Urinary bladder (tissue), 4 donors: ENCODE data around the gene MTMR12. TPM values are rescaled to one million over a fixed set of nuclear protein-coding genes. Genes with fewer than 3 reads are reported as not detected.
"Not testable (repeated sequence)": the region's sequence is repeated elsewhere in the genome, so short reads cannot be mapped to it uniquely, and the experiment has no call there.

Experiments used
- DNase-seq: peaks from one replicate; pipeline ENCODE4 v3.0.0-alpha.2; 2015; ENCODE audit errors: extremely low spot score
- H3K27ac ChIP-seq: one replicate; pipeline ENCODE4 v1.5.1; 2013; ENCODE audit warnings: low read depth, mild to moderate bottlenecking, moderate library complexity
- H3K36me3 ChIP-seq: one replicate; pipeline ENCODE4 v1.6.1; 2013; ENCODE audit warnings: mild to moderate bottlenecking, moderate library complexity; ENCODE audit not compliant: insufficient read depth
- H3K4me1 ChIP-seq: one replicate; pipeline ENCODE4 v1.6.1; 2013; ENCODE audit warnings: mild to moderate bottlenecking, moderate library complexity; ENCODE audit not compliant: insufficient read depth
- H3K4me3 ChIP-seq: one replicate; pipeline ENCODE4 v1.5.1; 2013; ENCODE audit warnings: low read depth, low read length
- WGBS: extraction: QIAGEN DNeasy Blood & Tissue Kit; methylation state at CpG from one replicate; pipeline ENCODE4 v1.1.7; 2013; 5-methylcytosine and 5-hydroxymethylcytosine counted together
- polyA plus RNA-seq: library from polyadenylated mRNA; stranded (reverse); fragments of 200-250 nt; gene quantifications from one replicate; pipeline ENCODE4 v1.2.3, GENCODE V29; 2013
- total RNA-seq: library from RNA; depleted of rRNA; stranded (reverse); fragments of >200 nt; gene quantifications from one replicate; pipeline ENCODE4 v1.2.3, GENCODE V29; 2014
- donor health status: healthy with polysubstance abuse.
- donor health status: healthy.

Gene MTMR12
- total and polyA plus RNA-seq, 2 donors = 24.8 to 32.6 TPM

DNA sequence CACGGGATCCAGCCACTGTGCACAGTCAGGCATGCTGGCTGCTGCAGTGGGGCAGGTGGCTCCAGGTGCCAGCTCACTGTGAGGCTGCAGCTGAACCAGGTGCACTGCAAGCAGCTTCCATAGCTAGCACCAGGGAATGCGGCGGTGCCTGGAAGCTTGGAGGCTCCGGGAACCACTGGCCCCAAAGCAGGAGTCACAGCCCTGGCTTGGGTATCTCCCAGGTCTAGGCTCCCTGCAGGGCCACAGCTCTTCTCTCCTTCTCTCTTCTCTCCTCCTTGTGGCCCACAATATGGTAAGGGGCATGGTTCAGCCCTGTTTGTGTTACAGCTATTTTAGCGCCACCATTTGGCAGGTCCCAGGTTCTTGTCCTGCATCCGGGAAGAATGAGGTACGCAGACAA is 6.7 kb upstream of the MTMR12 start:
- Histone ChIP-seq H3K36me3 (no peaks in the 10 kb centered on the region), H3K27ac (no peak overlapping the region), H3K4me3 (no peak overlapping the region), H3K4me1 (no peaks in the 10 kb centered on the region)
- 69% methylated on average over 7 of the region's 7 CpGs for WGBS
- DNase-seq = no peak

DNA sequence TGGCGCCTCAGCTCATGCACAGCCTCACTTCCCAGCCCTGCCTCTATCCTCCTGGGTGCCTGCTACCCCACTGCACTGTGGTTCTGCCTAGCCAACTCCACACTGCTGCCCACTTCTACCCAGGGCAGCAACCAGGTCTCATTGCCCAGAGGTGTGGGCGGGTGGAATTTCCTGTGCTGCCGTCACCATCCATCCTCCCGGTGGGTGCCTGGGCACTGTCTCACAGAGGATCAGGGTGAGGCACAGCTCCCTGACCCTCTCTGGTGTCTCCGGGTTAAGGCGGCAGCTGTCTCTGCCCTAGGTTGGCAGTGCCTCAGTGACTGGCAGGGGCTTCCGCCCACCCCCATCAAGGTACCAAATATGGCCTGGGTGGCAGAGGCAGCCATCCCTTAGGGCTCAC is 4.3 kb upstream of the MTMR12 start:
- no peak overlapping the region for H3K4me3 ChIP-seq
- WGBS = 85% methylated on average over 7 of the region's 7 CpGs
- no peaks in the 10 kb centered on the region for H3K36me3 ChIP-seq
- H3K4me1 ChIP-seq = no peaks in the 10 kb centered on the region
- no peak overlapping the region for H3K27ac ChIP-seq
- DNase-seq = no peak

DNA sequence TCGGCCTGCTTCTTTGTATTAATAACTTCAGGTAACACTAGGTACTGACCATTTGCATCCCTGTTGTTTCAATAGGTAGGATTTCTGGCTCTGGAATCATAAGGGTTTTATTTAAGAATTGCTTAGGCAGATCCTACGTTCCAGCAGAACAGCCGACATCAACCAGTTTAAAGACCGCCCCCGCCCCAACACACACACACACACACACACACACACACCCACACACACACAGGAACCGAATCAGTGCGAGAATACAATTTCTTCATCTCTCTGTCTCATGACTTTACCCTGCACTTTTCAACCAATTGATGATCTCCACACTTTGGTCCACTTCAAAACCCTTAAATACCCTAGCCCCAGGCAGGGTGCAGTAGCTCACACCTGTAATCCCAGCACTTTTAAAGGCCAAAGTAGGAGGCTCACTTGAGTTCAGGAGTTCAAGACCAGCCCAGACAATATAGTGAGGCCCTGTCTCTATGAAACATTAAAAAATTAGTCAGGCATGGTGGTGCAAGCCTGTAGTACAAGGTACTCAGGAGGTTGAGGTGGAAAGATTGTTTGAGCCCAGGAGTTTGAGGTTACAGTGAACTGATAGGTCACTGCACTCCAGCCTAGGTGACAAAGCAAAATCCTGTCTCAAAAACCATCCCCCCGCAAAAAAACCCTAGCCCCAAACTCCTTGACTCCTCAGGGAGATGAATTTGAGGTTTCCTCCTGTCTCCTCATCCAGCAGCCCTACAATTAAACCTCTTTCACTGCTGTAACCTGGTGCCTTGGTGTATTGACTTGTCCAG is 2.7 kb upstream of the MTMR12 start:
- no peak overlapping the region for H3K4me3 ChIP-seq
- WGBS = 82% methylated on average over 8 of the region's 8 CpGs
- no peak for DNase-seq
- H3K27ac ChIP-seq = no peak overlapping the region
- no peaks in the 10 kb centered on the region for H3K36me3 ChIP-seq
- H3K4me1 ChIP-seq = peaks cover 2% of the 10 kb centered on the region

DNA sequence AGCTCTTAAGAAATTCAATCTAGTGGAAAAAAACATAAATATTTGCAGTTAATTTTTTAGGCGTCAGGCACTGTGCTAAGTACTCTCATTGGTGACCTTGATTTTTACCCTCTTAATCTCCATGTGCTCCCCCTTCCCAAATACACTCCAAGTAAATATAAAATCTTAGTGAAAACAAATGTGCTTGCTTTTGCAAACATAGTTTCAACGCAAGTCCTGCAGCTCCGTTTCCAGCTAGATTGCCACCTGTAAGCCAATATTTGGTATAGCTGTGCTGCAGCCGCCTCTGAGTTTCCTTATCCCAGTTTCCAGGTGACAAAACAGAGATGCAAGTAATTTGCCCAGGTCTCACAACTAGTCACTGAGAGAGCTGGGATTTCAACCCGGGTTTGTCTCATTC is 1.9 kb upstream of the MTMR12 start:
- DNase-seq = no peak
- Histone ChIP-seq H3K4me3 (no peak overlapping the region), H3K36me3 (no peaks in the 10 kb centered on the region), H3K27ac (no peak overlapping the region), H3K4me1 (peaks cover 2% of the 10 kb centered on the region)
- WGBS = 78% methylated on average over 5 of the region's 5 CpGs

DNA sequence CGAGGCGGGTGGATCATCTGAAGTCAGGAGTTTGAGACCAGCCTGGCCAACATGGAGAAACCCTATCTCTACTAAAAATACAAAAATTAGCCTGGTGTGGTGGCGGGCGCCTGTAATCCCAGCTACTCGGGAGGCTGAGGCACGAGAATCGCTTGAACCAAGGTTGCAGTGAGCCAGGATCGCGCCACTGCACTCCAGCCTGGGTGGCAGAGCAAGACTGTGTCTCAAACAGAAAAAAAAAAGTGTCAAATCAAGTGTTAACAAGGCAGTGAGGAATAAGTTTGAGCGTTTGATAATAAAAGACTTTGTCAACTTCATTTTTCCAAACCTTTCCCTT is 1.4 kb upstream of the MTMR12 start:
- H3K36me3 ChIP-seq, H3K4me1 ChIP-seq, H3K4me3 ChIP-seq, H3K27ac ChIP-seq, DNase-seq: not testable (repeated sequence)
- WGBS = 85% methylated on average over 10 of the region's 10 CpGs

DNA sequence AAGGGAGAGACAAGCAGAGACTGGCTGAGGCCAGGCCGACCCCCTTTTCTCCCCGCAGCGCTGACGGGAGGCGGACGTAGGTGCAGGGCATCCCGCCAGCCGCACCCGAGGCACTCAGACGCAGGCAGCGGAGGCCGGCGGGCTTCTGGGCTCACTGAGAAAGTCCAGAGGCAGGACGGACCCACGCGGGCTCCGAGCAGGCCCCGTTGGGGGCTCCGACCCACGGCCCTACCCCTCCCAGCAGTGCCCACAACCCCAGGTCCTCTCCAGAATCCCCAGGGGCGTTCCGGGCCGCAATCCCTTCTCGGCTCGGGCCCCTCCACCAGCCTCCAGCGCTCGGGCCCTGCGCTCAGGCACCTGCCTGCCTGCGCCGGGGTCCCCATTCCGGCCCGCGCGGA is 543 bp downstream of the MTMR12 start:
- under 1% methylated on average over 34 of the region's 34 CpGs for WGBS

DNA sequence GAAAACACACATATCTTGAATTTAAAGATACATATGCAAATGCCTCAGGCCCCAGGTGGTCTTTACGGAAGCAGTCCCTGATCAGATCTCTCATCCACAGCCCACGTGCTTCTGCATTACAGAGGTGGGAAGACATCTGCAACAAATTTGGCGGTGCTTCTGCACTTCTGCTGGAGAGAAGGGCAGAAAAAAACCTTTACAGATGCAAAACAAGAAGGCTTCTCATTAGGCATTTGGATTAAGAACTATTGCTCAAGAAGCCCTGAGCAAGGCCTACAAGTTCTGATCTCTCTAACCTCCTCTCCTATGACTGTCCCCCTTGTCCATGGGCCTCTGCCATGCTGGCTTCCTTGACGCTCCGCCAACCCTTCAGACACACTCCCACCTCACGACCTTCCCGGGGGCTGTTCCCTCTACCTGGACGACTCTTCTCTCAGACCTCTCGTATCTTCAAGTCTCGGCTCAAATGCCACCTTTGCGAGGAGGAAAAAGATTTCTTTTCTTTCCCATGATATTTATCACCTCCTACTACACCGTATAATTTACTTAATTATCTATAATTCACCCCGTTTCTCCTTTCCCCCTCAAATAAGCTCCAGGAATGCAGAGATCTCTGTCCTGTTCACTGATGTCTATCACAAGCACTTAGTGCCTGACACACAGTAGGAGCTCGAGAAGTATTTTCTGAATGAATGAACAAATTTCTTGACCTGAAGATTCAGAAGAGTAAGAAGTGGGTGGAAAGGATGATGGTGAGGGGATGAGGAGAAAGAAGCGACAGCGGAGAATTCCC is 1.1 kb downstream of the MTMR12 start:
- peak overlapping the region; percentile 97 for H3K4me3 ChIP-seq
- H3K4me1 ChIP-seq = peaks cover 3% of the 10 kb centered on the region
- DNase-seq = no peak
- 28% methylated on average over 16 of the region's 16 CpGs for WGBS
- peak overlapping the region; percentile 96 for H3K27ac ChIP-seq
- H3K36me3 ChIP-seq = no peaks in the 10 kb centered on the region

More for the DNA sequence above, 543 bp downstream of the MTMR12 start:
- peak overlapping the region; percentile 97 for H3K4me3 ChIP-seq
- no peak for DNase-seq
- H3K36me3 ChIP-seq = no peaks in the 10 kb centered on the region
- H3K4me1 ChIP-seq = peaks cover 3% of the 10 kb centered on the region
- peak overlapping the region; percentile 96 for H3K27ac ChIP-seq

DNA sequence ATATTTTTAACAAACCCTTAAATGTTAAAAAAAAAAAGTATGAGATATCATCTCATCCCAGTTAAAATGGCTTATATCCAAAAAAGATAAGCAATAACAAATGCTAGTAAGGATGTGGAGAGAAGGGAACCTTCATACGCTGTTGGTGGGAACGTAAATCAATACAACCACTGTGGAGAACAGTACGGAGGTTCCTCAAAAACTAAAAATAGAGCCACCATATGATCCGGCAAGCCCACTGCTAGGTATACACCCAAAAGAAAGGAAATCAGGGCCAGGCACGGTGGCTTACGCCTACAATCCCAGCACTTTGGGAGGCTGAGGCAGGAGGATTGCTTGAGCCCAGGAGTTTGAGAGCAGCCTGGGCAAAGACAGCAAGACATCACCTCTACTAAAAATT is 3.0 kb downstream of the MTMR12 start:
- H3K36me3 ChIP-seq = no peaks in the 10 kb centered on the region
- DNase-seq = no peak
- H3K4me1 ChIP-seq = peaks cover 3% of the 10 kb centered on the region
- no peak overlapping the region for H3K4me3 ChIP-seq
- no peak overlapping the region for H3K27ac ChIP-seq
- WGBS = 75% methylated on average over 6 of the region's 6 CpGs

DNA sequence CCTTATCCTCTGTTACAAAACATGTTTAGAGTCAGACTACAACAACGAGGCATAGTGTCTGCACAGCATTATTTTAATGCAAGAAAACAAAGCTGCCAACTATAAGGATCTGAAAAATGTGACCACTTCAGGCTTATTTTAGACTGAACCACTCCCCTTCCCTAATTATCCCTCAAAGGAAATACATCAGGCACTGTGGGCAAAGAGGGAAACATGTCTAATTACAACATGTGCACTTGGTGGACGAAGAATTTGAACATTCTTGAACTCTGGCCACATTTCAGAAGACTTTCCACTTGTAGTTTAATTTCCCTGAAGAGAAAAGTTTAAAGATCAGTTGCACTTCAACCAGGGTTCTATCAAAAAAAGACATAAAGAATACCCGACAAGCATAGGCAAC is 3.8 kb downstream of the MTMR12 start:
- H3K4me1 ChIP-seq = peaks cover 3% of the 10 kb centered on the region
- no peaks in the 10 kb centered on the region for H3K36me3 ChIP-seq
- no peak overlapping the region for H3K4me3 ChIP-seq
- 57% methylated on average over 3 of the region's 3 CpGs for WGBS
- no peak for DNase-seq
- no peak overlapping the region for H3K27ac ChIP-seq

DNA sequence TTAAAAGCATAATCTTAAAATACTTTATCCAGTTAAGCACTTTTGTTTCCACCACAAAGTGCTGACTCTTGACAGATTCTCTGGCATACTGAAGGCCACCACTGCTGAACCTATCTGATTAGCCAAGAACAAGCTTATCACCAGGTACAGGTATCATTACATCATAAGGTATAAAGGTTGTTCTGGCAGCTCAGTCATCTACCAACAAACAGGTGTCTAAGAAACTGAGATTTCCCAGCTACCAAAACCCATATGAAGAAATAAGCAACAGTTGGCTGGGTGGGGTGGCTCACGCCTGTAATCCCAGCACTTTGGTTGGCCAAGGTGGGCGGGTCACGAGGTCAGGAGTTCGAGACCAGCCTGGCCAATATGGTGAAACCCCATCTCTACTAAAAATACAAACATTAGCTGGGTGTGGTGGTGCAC is 5.0 kb downstream of the MTMR12 start:
- Histone ChIP-seq H3K27ac (no peak overlapping the region), H3K4me3 (no peak overlapping the region), H3K36me3 (no peaks in the 10 kb centered on the region), H3K4me1 (peaks cover 3% of the 10 kb centered on the region)
- 96% methylated on average over 4 of the region's 4 CpGs for WGBS
- no peak for DNase-seq

DNA sequence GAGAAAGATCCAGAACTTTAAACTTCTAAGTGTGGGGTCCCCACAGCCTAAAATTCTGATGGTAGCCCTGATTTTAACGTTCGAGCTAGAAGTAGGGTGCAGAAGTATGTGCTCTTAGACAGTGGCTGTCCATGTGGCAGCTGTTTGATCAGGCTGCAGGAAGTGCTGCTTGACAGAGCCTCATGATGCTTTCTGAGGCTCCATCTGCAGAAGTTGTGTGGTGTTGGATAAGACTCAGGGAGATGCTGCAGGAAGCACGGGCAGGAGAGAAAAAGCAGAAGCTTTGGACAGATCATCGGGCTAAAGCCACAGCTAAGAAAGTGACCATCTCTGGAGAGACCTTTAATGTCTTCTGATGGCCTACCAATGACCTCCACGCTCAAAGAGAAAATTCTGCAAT is 8.1 kb downstream of the MTMR12 start:
- peaks cover 1% of the 10 kb centered on the region for H3K4me1 ChIP-seq
- no peak overlapping the region for H3K27ac ChIP-seq

DNA sequence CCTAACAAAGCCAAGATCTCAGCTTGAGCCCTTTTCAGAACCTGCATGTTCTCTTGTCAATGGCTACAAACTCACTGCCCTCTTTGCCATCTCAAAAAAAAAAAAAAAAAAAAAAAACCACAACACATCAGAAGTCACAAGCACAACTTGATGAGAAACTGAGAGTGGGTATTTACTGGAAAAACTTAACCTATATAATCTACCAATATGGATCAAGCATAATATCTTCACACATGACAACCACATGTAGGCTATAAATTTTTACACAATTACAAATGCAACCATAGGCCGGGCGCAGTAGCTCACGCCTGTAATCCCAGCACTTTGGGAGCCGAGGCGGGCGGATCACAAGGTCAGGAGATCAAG is 9.0 kb downstream of the MTMR12 start:
- Histone ChIP-seq H3K4me1 (peaks cover 1% of the 10 kb centered on the region), H3K27ac (no peak overlapping the region), H3K4me3 (no peak overlapping the region), H3K36me3 (no peaks in the 10 kb centered on the region)
- no peak for DNase-seq
- 95% methylated on average over 6 of the region's 6 CpGs for WGBS

More for the DNA sequence above, 8.1 kb downstream of the MTMR12 start:
- Histone ChIP-seq H3K4me3 (no peak overlapping the region), H3K36me3 (no peaks in the 10 kb centered on the region)
- DNase-seq = no peak
- WGBS = 74% methylated on average over 5 of the region's 5 CpGs

DNA sequence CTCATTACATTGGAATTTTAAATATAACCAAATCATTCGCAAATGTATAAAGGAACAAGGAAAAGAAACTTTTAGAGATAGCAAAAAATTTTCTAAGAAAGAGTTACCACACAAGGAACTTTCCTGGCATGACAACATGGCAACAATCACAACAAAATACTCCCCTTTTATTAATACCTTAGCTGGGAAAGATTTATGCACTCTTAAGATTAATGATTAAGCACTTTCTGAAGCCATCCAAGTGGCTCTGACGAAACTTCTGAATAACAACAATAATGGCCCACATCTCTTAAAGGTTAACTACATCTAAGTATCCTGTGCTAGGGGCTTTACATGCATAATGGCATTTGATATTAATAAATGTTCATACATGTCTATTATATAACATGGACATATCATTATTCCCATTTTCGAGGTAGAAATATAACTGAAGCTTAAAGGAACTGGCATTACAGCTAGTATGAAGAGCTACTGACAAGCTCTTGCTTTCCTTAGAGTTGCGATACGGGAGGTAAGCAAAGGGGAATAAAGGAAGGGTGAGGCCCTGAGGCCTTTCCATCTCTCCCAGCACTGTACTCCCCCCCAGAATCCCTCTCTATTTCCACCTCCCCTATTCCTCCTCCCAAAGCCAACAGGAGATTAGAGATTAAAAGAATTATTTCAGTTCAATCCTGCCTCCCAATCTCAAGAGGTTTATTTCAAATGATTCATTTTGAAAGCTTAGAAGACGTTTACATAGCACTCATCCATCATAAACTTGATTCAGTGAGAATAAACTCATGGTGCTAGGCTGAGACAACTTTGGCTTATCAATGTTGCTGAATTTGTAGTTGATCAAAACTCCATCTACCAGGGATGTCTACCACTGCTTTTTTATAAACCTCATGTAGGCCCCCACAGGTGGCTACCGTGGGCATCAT is 9.6 kb downstream of the MTMR12 start:
- Histone ChIP-seq H3K4me3 (no peak overlapping the region), H3K36me3 (no peaks in the 10 kb centered on the region), H3K27ac (no peak overlapping the region), H3K4me1 (peaks cover 1% of the 10 kb centered on the region)
- 79% methylated on average over 7 of the region's 7 CpGs for whole genome bisulfite sequencing
- no peak for DNase-seq
